ENCODE results near the gene ADAMTS20. TPM values are rescaled to one million over a fixed set of nuclear protein-coding genes. Genes with fewer than 3 reads are reported as not detected.
"Not testable (repeated sequence)": the region's sequence is repeated elsewhere in the genome, so short reads cannot be mapped to it uniquely, and the experiment has no call there.

The ADAMTS20 gene
- total RNA-seq, 1 donor from 2014 or later: not detected

GRCh38 chr12:43551279-43551970 is 578 bp downstream of the ADAMTS20 start:
- H3K4me1 Mint-ChIP-seq: no peaks in the 10 kb centered on the region
- H3K27ac Mint-ChIP-seq: no peak overlapping the region
- peaks cover 26% of the 10 kb centered on the region for H3K27me3 Mint-ChIP-seq
- peaks cover 15% of the 10 kb centered on the region for H3K9me3 Mint-ChIP-seq
- DNase-seq: no peak
- intact Hi-C loops (cut with micrococcal nuclease): no loop called here
- no peak overlapping the region for H3K4me3 Mint-ChIP-seq
- H3K36me3 Mint-ChIP-seq (ENCODE audit: low read depth): no peaks in the 10 kb centered on the region

GRCh38 chr12:43550831-43551271 is 1.2 kb downstream of the ADAMTS20 start:
- H3K9me3 Mint-ChIP-seq: peaks cover 15% of the 10 kb centered on the region
- H3K36me3 Mint-ChIP-seq (ENCODE audit: low read depth): no peaks in the 10 kb centered on the region
- no peaks in the 10 kb centered on the region for H3K4me1 Mint-ChIP-seq
- no peak overlapping the region for H3K4me3 Mint-ChIP-seq
- H3K27ac Mint-ChIP-seq: no peak overlapping the region
- no peak for DNase-seq
- peaks cover 26% of the 10 kb centered on the region for H3K27me3 Mint-ChIP-seq
- intact Hi-C loops (cut with micrococcal nuclease): no loop called here

GRCh38 chr12:43544703-43545102 is 7.3 kb downstream of the ADAMTS20 start:
- DNase-seq: no peak
- H3K27ac Mint-ChIP-seq: no peak overlapping the region
- no peaks in the 10 kb centered on the region for H3K27me3 Mint-ChIP-seq
- no peak overlapping the region for H3K4me3 Mint-ChIP-seq
- intact Hi-C loops (cut with micrococcal nuclease): no loop called here
- H3K4me1 Mint-ChIP-seq: no peaks in the 10 kb centered on the region
- H3K9me3 Mint-ChIP-seq: no peaks in the 10 kb centered on the region
- no peaks in the 10 kb centered on the region for H3K36me3 Mint-ChIP-seq (ENCODE audit: low read depth)

- Mint-ChIP-seq H3K4me3 (no peak overlapping the region), H3K9me3 (no peaks in the 10 kb centered on the region), H3K27ac (no peak overlapping the region), H3K27me3 (no peaks in the 10 kb centered on the region), H3K4me1 (no peaks in the 10 kb centered on the region), H3K36me3 (ENCODE audit: low read depth) (no peaks in the 10 kb centered on the region)
- DNase-seq: no peak
- intact Hi-C loops (cut with micrococcal nuclease): no loop called here
These were observed 11.5 kb downstream of the ADAMTS20 start for GRCh38 chr12:43540470-43540869.

- H3K4me3 Mint-ChIP-seq; DNase-seq; H3K27ac Mint-ChIP-seq; H3K27me3 Mint-ChIP-seq; H3K36me3 Mint-ChIP-seq (ENCODE audit: low read depth); H3K4me1 Mint-ChIP-seq; intact Hi-C loops (cut with micrococcal nuclease); H3K9me3 Mint-ChIP-seq: not testable (repeated sequence)
These were observed 14.3 kb downstream of the ADAMTS20 start for GRCh38 chr12:43537675-43538074.

DNA sequence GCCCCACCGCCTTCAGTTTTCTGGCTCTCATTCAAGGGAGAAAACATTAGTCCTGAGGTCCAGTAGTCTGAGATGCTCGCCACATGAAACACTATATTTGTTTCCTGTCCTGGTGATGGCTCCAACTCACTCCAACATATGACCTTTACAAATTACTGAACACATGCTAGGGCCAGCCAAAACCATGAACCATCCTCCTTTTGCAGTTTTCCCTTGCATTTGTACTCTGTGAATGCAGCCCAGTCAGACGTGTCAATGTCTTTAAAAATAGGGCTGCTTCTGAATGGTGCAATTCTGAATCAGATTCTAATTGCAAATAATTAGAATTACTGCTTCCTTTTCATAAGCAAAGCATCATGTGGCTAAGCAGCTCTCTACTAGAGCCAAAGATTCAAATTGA is 36.0 kb downstream of the ADAMTS20 start:
- intact Hi-C loops (cut with micrococcal nuclease): no loop called here
- no peaks in the 10 kb centered on the region for H3K36me3 Mint-ChIP-seq (ENCODE audit: low read depth)
- no peak overlapping the region for H3K27ac Mint-ChIP-seq
- H3K27me3 Mint-ChIP-seq: no peaks in the 10 kb centered on the region
- H3K9me3 Mint-ChIP-seq: no peaks in the 10 kb centered on the region
- no peaks in the 10 kb centered on the region for H3K4me1 Mint-ChIP-seq
- DNase-seq: no peak
- no peak overlapping the region for H3K4me3 Mint-ChIP-seq

- Mint-ChIP-seq H3K36me3 (ENCODE audit: low read depth) (no peaks in the 10 kb centered on the region), H3K27ac (no peak overlapping the region), H3K4me3 (no peak overlapping the region), H3K4me1 (no peaks in the 10 kb centered on the region), H3K27me3 (no peaks in the 10 kb centered on the region), H3K9me3 (no peaks in the 10 kb centered on the region)
- DNase-seq: no peak
- intact Hi-C loops (cut with micrococcal nuclease): no loop called here
These were observed 50.3 kb downstream of the ADAMTS20 start for GRCh38 chr12:43501703-43502102.

DNA sequence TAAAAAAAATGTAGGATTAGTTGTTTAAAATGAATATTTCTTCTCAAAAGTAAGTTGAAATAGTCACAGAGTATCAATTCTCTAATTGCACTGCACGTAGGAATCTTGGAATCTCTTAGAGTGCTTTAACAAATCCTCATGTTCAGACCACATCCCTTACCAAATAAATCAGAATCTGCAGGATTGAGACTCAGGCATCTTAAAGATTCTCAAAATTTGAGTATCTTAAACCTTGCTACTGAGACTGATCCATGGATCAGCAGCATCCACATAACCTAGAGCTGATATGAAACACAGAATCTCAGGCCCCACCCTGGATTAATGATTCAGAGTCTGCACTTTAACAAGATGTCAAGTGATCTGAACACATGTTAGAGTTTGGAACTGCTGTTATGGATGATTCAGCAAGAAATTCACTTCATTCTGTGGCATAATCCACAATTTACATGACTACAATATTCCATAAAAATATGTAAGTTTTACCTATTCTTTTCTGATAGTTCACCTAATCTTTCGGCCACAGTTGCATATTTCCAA is 58.7 kb downstream of the ADAMTS20 start:
- no peaks in the 10 kb centered on the region for H3K4me1 Mint-ChIP-seq
- no peak for DNase-seq
- H3K9me3 Mint-ChIP-seq: no peaks in the 10 kb centered on the region
- H3K4me3 Mint-ChIP-seq: no peak overlapping the region
- intact Hi-C loops (cut with micrococcal nuclease): no loop called here
- H3K27ac Mint-ChIP-seq: no peak overlapping the region
- no peaks in the 10 kb centered on the region for H3K36me3 Mint-ChIP-seq (ENCODE audit: low read depth)
- H3K27me3 Mint-ChIP-seq: no peaks in the 10 kb centered on the region

- no peak overlapping the region for H3K27ac Mint-ChIP-seq
- DNase-seq: no peak
- intact Hi-C loops (cut with micrococcal nuclease): no loop called here
- no peaks in the 10 kb centered on the region for H3K27me3 Mint-ChIP-seq
- H3K9me3 Mint-ChIP-seq: peaks cover 3% of the 10 kb centered on the region
- no peaks in the 10 kb centered on the region for H3K36me3 Mint-ChIP-seq (ENCODE audit: low read depth)
- H3K4me1 Mint-ChIP-seq: no peaks in the 10 kb centered on the region
- H3K4me3 Mint-ChIP-seq: no peak overlapping the region
These were observed 69.5 kb downstream of the ADAMTS20 start for GRCh38 chr12:43482311-43483085.

- intact Hi-C loops (cut with micrococcal nuclease): no loop called here
- H3K4me3 Mint-ChIP-seq: no peak overlapping the region
- no peaks in the 10 kb centered on the region for H3K27me3 Mint-ChIP-seq
- no peak overlapping the region for H3K27ac Mint-ChIP-seq
- no peaks in the 10 kb centered on the region for H3K4me1 Mint-ChIP-seq
- DNase-seq: no peak
- H3K36me3 Mint-ChIP-seq (ENCODE audit: low read depth): no peaks in the 10 kb centered on the region
- H3K9me3 Mint-ChIP-seq: peaks cover 2% of the 10 kb centered on the region
These were observed 71.4 kb downstream of the ADAMTS20 start for GRCh38 chr12:43480591-43480990.

DNA sequence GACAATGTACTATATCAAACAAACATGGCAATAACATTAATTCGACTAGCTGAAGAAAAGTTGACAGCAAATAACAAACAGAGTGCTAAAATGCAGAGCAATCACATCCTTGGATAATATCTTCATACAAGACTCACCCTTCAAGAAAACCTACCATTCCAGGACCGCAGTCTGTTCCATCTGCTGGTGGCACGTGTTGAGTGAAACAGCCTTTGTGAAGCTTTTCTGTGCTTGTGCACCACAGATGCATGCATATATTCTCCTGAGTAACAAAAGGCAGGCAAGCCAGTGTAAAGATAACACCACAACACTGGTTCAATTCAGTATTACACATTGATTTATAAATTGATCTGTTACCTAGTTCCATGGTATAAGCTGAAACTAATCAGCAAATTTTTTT is 89.3 kb downstream of the ADAMTS20 start:
- Mint-ChIP-seq H3K36me3 (ENCODE audit: low read depth) (no peaks in the 10 kb centered on the region), H3K4me3 (no peak overlapping the region), H3K27ac (no peak overlapping the region), H3K4me1 (no peaks in the 10 kb centered on the region), H3K9me3 (no peaks in the 10 kb centered on the region), H3K27me3 (no peaks in the 10 kb centered on the region)
- DNase-seq: no peak
- intact Hi-C loops (cut with micrococcal nuclease): no loop called here

DNA sequence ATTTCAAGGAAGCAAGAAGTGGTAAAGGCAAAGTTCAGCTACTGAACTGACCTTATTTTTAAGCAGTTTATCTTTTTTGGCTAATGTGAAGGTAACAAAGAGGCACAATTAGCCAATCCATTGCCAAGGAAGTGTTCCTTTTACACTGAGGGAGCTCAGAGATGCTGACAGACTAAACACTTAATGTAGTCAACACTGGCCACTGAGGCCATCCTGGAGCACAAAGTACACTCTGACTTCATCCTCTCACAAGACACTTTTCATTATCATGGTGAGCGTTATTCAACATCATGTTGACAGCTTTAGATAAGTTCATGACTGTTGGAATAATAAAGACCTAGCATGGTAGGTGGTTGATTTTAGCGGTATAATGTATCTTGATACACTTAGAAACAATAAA is 89.9 kb downstream of the ADAMTS20 start:
- Mint-ChIP-seq H3K4me3 (no peak overlapping the region), H3K27me3 (no peaks in the 10 kb centered on the region), H3K9me3 (no peaks in the 10 kb centered on the region), H3K27ac (no peak overlapping the region), H3K4me1 (no peaks in the 10 kb centered on the region), H3K36me3 (ENCODE audit: low read depth) (no peaks in the 10 kb centered on the region)
- intact Hi-C loops (cut with micrococcal nuclease): no loop called here
- no peak for DNase-seq

DNA sequence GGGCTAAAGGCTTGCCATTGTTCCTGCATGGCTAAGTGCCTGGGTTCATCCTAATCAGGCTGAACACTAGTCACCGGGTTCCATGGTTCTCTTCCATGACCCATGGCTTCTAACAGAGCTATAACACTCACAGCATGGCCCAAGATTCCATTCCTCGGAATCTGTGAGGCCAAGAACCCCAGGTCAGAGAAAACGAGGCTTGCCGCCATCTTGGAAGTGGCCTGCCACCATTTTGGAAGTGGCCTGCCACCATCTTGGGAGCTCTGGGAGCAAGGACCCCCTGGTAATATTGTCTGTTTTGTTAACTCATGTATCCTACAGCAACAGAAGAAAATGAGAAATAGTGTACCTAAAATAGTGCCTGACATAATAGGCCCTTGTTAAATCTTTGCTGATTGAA is 92.7 kb downstream of the ADAMTS20 start:
- no peaks in the 10 kb centered on the region for H3K27me3 Mint-ChIP-seq
- DNase-seq: no peak

GRCh38 chr12:43453761-43454160 is 98.2 kb downstream of the ADAMTS20 start:
- H3K4me3 Mint-ChIP-seq: no peak overlapping the region
- intact Hi-C loops (cut with micrococcal nuclease): no loop called here
- no peaks in the 10 kb centered on the region for H3K4me1 Mint-ChIP-seq

More for the DNA sequence above, 92.7 kb downstream of the ADAMTS20 start:
- H3K27ac Mint-ChIP-seq: no peak overlapping the region
- H3K4me1 Mint-ChIP-seq: no peaks in the 10 kb centered on the region
- intact Hi-C loops (cut with micrococcal nuclease): no loop called here
- H3K9me3 Mint-ChIP-seq: peaks cover 6% of the 10 kb centered on the region
- H3K36me3 Mint-ChIP-seq (ENCODE audit: low read depth): no peaks in the 10 kb centered on the region
- H3K4me3 Mint-ChIP-seq: no peak overlapping the region

More at GRCh38 chr12:43453761-43454160, 98.2 kb downstream of the ADAMTS20 start:
- DNase-seq: no peak
- no peaks in the 10 kb centered on the region for H3K36me3 Mint-ChIP-seq (ENCODE audit: low read depth)
- H3K27me3 Mint-ChIP-seq: no peaks in the 10 kb centered on the region
- H3K27ac Mint-ChIP-seq: no peak overlapping the region
- H3K9me3 Mint-ChIP-seq: peaks cover 6% of the 10 kb centered on the region

Measured in activated CD4-positive, alpha-beta T cell treated with anti-CD3 and anti-CD28 coated beads, Interleukin-2, amount 10 ng/mL, durations not matched to agents 24 days and 14 days (primary cell).